ENCODE results near the gene CCDC78.

GRCh38 chr16:711548-712320 is 14.5 kb downstream of the CCDC78 start:
- TF ChIP-seq POLR2A (IDR thresholded peaks at IDR 0.05; ENCODE audit: low read length) = no peak
- TF ChIP-seq GATA1 (IDR thresholded peaks at IDR 0.05; ENCODE audit: low read depth, low read length) = no peak
